HepG2 (cell line): ENCODE results near the gene SRSF6. TPM values are rescaled to one million over a fixed set of nuclear protein-coding genes. Genes with fewer than 3 reads are reported as not detected.
A peak's percentile ranks its signal among the peaks of the same experiment; 100 is the strongest.

Experiments
- HINFP ChIP-seq: sonication (generic); formaldehyde crosslinking; IDR thresholded peaks from 2 replicates; pipeline ENCODE4 v1.4.0; 2020; ENCODE audit warnings: low read depth, mild to moderate bottlenecking, missing genetic modification reagents
- HMGXB4 ChIP-seq, 2 experiments: sonication (generic) in 1 of 2; formaldehyde crosslinking in 1 of 2; IDR thresholded peaks; 2 replicates each; pipeline versions ENCODE4 v1.4.0 to v1.6.1; 2018 to 2020; ENCODE audit warnings: missing genetic modification reagents in 2 of 2, borderline replicate concordance in 1 of 2, low read depth in 1 of 2, mild to moderate bottlenecking in 1 of 2, missing biosample characterization in 1 of 2
- HOXD1 ChIP-seq: sonication (generic); formaldehyde crosslinking; IDR thresholded peaks from 2 replicates; pipeline ENCODE4 v1.5.0; 2020; ENCODE audit warnings: missing genetic modification reagents
- PHF20 ChIP-seq: sonication (generic); formaldehyde crosslinking; IDR thresholded peaks from 2 replicates; pipeline ENCODE4 v1.5.0; 2020; ENCODE audit warnings: mild to moderate bottlenecking, missing genetic modification reagents
- THAP7 ChIP-seq: sonication (generic); formaldehyde crosslinking; IDR thresholded peaks from 2 replicates; pipeline ENCODE4 v1.8.1; 2023; ENCODE audit warnings: mild to moderate bottlenecking, missing genetic modification reagents
- ZBTB2 ChIP-seq: sonication (generic); formaldehyde crosslinking; IDR thresholded peaks from 2 replicates; pipeline ENCODE4 v1.8.0; 2022; ENCODE audit warnings: low read depth, missing genetic modification reagents
- ZBTB3 ChIP-seq: sonication (generic); formaldehyde crosslinking; IDR thresholded peaks from 2 replicates; pipeline ENCODE4 v1.4.0; 2020; ENCODE audit warnings: low read depth, mild to moderate bottlenecking, moderate library complexity, missing genetic modification reagents, borderline replicate concordance
- ZNF142 ChIP-seq: sonication (generic); formaldehyde crosslinking; IDR thresholded peaks from 2 replicates; pipeline ENCODE4 v1.4.0; 2020; ENCODE audit warnings: missing genetic modification reagents
- ZNF331 ChIP-seq: sonication (generic); formaldehyde crosslinking; IDR thresholded peaks from 2 replicates; pipeline ENCODE4 v1.4.0; 2020; ENCODE audit warnings: missing genetic modification reagents
- ZNF33A ChIP-seq: sonication (generic); formaldehyde crosslinking; IDR thresholded peaks from 2 replicates; pipeline ENCODE4 v1.5.1; 2020; ENCODE audit warnings: missing genetic modification reagents, mild to moderate bottlenecking, moderate library complexity, borderline replicate concordance
- ZNF710 ChIP-seq: sonication (generic); formaldehyde crosslinking; IDR thresholded peaks from 2 replicates; pipeline ENCODE4 v1.5.0; 2020; ENCODE audit warnings: mild to moderate bottlenecking, missing genetic modification reagents, borderline replicate concordance
- ZSCAN21 ChIP-seq: sonication (generic); formaldehyde crosslinking; IDR thresholded peaks from 2 replicates; pipeline ENCODE4 v1.8.0; 2022; ENCODE audit warnings: mild to moderate bottlenecking, missing genetic modification reagents, moderate library complexity, borderline replicate concordance
- polyA plus RNA-seq, 8 experiments: library from polyadenylated mRNA; depleted of rRNA in 3 of 8; stranded (reverse) in 7 of 8; unstranded in 1 of 8; fragments of >200 nt; fragmentation: Illumina TruSeq in 4 of 8; extraction: Trizol in 4 of 8; gene quantifications; 2 replicates each; pipeline versions ENCODE4 v1.2.1 to v1.2.3, GENCODE V29; 2011 to 2016; ENCODE audit warnings: low read depth in 4 of 8, missing spikeins in 1 of 8, mixed read lengths in 1 of 8; ENCODE audit not compliant: insufficient read depth in 1 of 8
- total RNA-seq, 5 experiments: library from RNA; depleted of rRNA; stranded (reverse); fragments of >200 nt; fragmentation: Illumina TruSeq; extraction: Trizol; gene quantifications; 2 replicates each; pipeline ENCODE4 v1.2.3, GENCODE V29; 2016; ENCODE audit warnings: low read depth in 1 of 5

Gene SRSF6
- total and polyA plus RNA-seq, 2 of the 13 experiments (the other 11 are each of a cell fraction or from before 2014, with no cell fraction given), result 156 to 194 TPM

- TF ChIP-seq ZNF142 (0 out of 2 replicates have a peak, but pooled peaks have one; percentile 42), ZNF33A (0 out of 2 replicates have a peak, but pooled peaks have one; percentile 42), HMGXB4 (CRISPR knock-in tag; IDR thresholded peaks at IDR 0.05; ENCODE audit: borderline replicate concordance in 1 of 2, low read depth in 1 of 2) (peak; percentile 56 to 85; a peak in 3 of 4 replicates), HOXD1 (CRISPR knock-in tag) (no peak), ZBTB2 (CRISPR knock-in tag) (no peak), ZBTB3 (CRISPR knock-in tag) (no peak), THAP7 (CRISPR knock-in tag) (peak; percentile 74; the same call in 1 of the 2 replicates), ZNF331 (CRISPR knock-in tag) (peak; percentile 78; the same call in 1 of the 2 replicates), ZNF710 (peak; percentile 58; the same call in 1 of the 2 replicates), ZSCAN21 (CRISPR knock-in tag) (0 out of 2 replicates have a peak, but pooled peaks have one; percentile 36), HINFP (CRISPR knock-in tag) (no peak), PHF20 (CRISPR knock-in tag) (0 out of 2 replicates have a peak, but pooled peaks have one; percentile 19)
Observed at GRCh38 chr20:43448748-43449535, 8.8 kb upstream of the SRSF6 start (continued).
